IPS DF 19.7 (cell line): Measurements from ENCODE around the gene SMURF2.
"Not testable (repeated sequence)": the region's sequence is repeated elsewhere in the genome, so short reads cannot be mapped to it uniquely, and the experiment has no call there.

Source experiments
- DNase-seq: peaks from one replicate; pipeline ENCODE4 v3.0.0-alpha.2; 2013; ENCODE audit warnings: low read depth, low spot score

The SMURF2 gene

GRCh38 chr17:64598672-64599071 lies 63.4 kb downstream of the SMURF2 start:
- DNase-seq = no peak

GRCh38 chr17:64596988-64597387 lies 65.1 kb downstream of the SMURF2 start:
- DNase-seq = no peak

GRCh38 chr17:64596439-64596838 lies 65.7 kb downstream of the SMURF2 start:
- no peak for DNase-seq

- no peak for DNase-seq
These were observed 70.2 kb downstream of the SMURF2 start for GRCh38 chr17:64591944-64592343.

- DNase-seq = no peak
These were observed 77.0 kb downstream of the SMURF2 start for GRCh38 chr17:64585146-64585545.

- no peak for DNase-seq
These were observed 79.1 kb downstream of the SMURF2 start for GRCh38 chr17:64583038-64583437.

GRCh38 chr17:64580384-64581315 lies 81.5 kb downstream of the SMURF2 start:
- DNase-seq = no peak

- DNase-seq = no peak
These were observed 82.2 kb downstream of the SMURF2 start for GRCh38 chr17:64579917-64580316.

GRCh38 chr17:64577025-64577424 lies 85.1 kb downstream of the SMURF2 start:
- not testable (repeated sequence) for DNase-seq

GRCh38 chr17:64575431-64575830 lies 86.7 kb downstream of the SMURF2 start:
- no peak for DNase-seq

GRCh38 chr17:64574646-64575045 lies 87.5 kb downstream of the SMURF2 start:
- no peak for DNase-seq

- no peak for DNase-seq
These were observed 88.9 kb downstream of the SMURF2 start for GRCh38 chr17:64573214-64573613.

- no peak for DNase-seq
These were observed 89.4 kb downstream of the SMURF2 start for GRCh38 chr17:64572682-64573154.

- no peak for DNase-seq
These were observed 90.4 kb downstream of the SMURF2 start for GRCh38 chr17:64571746-64572145.

- DNase-seq = no peak
These were observed 96.5 kb downstream of the SMURF2 start for GRCh38 chr17:64565563-64565962.

GRCh38 chr17:64564098-64564497 lies 98.0 kb downstream of the SMURF2 start:
- no peak for DNase-seq

GRCh38 chr17:64555281-64555680 lies 106.8 kb downstream of the SMURF2 start:
- no peak for DNase-seq

GRCh38 chr17:64554028-64554637 lies 108.0 kb downstream of the SMURF2 start:
- no peak for DNase-seq

GRCh38 chr17:64551461-64551860 lies 110.6 kb downstream of the SMURF2 start:
- DNase-seq = no peak

GRCh38 chr17:64547319-64547718 lies 114.8 kb downstream of the SMURF2 start:
- DNase-seq = no peak

- DNase-seq = no peak
These were observed 115.4 kb downstream of the SMURF2 start for GRCh38 chr17:64546716-64547115.

GRCh38 chr17:64544742-64545141 lies 117.4 kb downstream of the SMURF2 start:
- DNase-seq = no peak
